SK-N-SH (cell line): ENCODE results near the gene SSNA1.

ENCODE experiments used
- CTCF ChIP-seq: fragments of 200-600 bp; sonication (generic); IDR thresholded peaks from 2 replicates; pipeline ENCODE4 v1.6.1; 2017; ENCODE audit warnings: antibody characterized with exemption, mild to moderate bottlenecking, moderate library complexity
- EP300 ChIP-seq, 2 experiments: IDR thresholded peaks; 2 replicates each; pipeline versions ENCODE4 v1.4.0 to v1.6.1; 2012; ENCODE audit warnings: borderline replicate concordance in 1 of 2, low read depth in 1 of 2, low read length in 1 of 2
- EZH2phosphoT487 ChIP-seq: fragments of 200-600 bp; sonication (generic); IDR thresholded peaks from 2 replicates; pipeline ENCODE4 v1.6.1; 2017; ENCODE audit warnings: low read depth, mixed run types, mild to moderate bottlenecking, antibody characterized with exemption, moderate library complexity, borderline replicate concordance
- FOXJ3 ChIP-seq: sonication (generic); formaldehyde crosslinking; IDR thresholded peaks from 2 replicates; pipeline ENCODE4 v1.5.1; 2020; ENCODE audit warnings: mild to moderate bottlenecking, missing genetic modification reagents
- FOXM1 ChIP-seq: IDR thresholded peaks from 2 replicates; pipeline ENCODE4 v1.4.0; 2012; ENCODE audit warnings: low read depth, mild to moderate bottlenecking
- MXI1 ChIP-seq: IDR thresholded peaks from 2 replicates; pipeline ENCODE4 v1.6.1; 2012; ENCODE audit warnings: mild to moderate bottlenecking, low read depth, low read length, improper control_type of control experiment
- PBX3 ChIP-seq: IDR thresholded peaks from 2 replicates; pipeline ENCODE4; 2012
- POLR2AphosphoS5 ChIP-seq: IDR thresholded peaks from 2 replicates; pipeline ENCODE4 v1.6.1; 2012; ENCODE audit warnings: low read depth, low read length
- RAD21 ChIP-seq: IDR thresholded peaks from 2 replicates; pipeline ENCODE4 v1.6.1; 2012; ENCODE audit warnings: mild to moderate bottlenecking, low read length
- REST ChIP-seq: IDR thresholded peaks from 2 replicates; pipeline ENCODE4 v1.6.1; 2012; ENCODE audit warnings: mild to moderate bottlenecking, low read depth, low read length, moderate library complexity
- TEAD4 ChIP-seq: IDR thresholded peaks from 2 replicates; pipeline ENCODE4 v1.4.0; 2012; ENCODE audit warnings: mild to moderate bottlenecking, borderline replicate concordance; ENCODE audit not compliant: insufficient read depth
- USF1 ChIP-seq: IDR thresholded peaks from 2 replicates; pipeline ENCODE4 v1.4.0; 2012; ENCODE audit warnings: low read depth, borderline replicate concordance

- TF ChIP-seq TEAD4 (no peak), CTCF (no peak), POLR2AphosphoS5 (no peak), FOXJ3 (CRISPR knock-in tag) (no peak), REST (no peak), RAD21 (no peak), FOXM1 (no peak), MXI1 (no peak), USF1 (no peak), EZH2phosphoT487 (no peak), PBX3 (no peak), EP300 (IDR thresholded peaks at IDR 0.05; ENCODE audit: borderline replicate concordance in 1 of 2, low read depth in 1 of 2, low read length in 1 of 2) (no peak)
Measured at GRCh38 chr9:137160716-137161557, 27.5 kb upstream of the SSNA1 start.
